Activated T-helper 1 cell treated with anti-CD3 and anti-CD28 coated beads, Interleukin-12 subunit alpha, Interleukin-12 subunit beta, Interleukin-2, Interleukin-4 antibody, amounts not matched to agents 30 ng/mL and 10 ng/mL and 1 ng/mL, durations not matched to agents 14 hours and 24 hours and 36 hours (primary cell): Measurements from ENCODE around the gene C13orf42. TPM values are rescaled to one million over a fixed set of nuclear protein-coding genes. Genes with fewer than 3 reads are reported as not detected.

Experiments used
- DNase-seq: peaks from one replicate; pipeline ENCODE4 v3.0.0; 2021; ENCODE audit warnings: low spot score
- H3K27ac Mint-ChIP-seq: one replicate; pipeline ENCODE4 v1.8.0; 2021; ENCODE audit warnings: mild to moderate bottlenecking, mixed read lengths
- H3K27me3 Mint-ChIP-seq: one replicate; pipeline ENCODE4 v1.8.0; 2022; ENCODE audit warnings: mild to moderate bottlenecking, moderate library complexity, mixed read lengths; ENCODE audit not compliant: insufficient read depth
- H3K36me3 Mint-ChIP-seq: one replicate; pipeline ENCODE4 v1.8.0; 2021; ENCODE audit warnings: low read depth, mixed read lengths
- H3K4me1 Mint-ChIP-seq: one replicate; pipeline ENCODE4 v1.8.0; 2021; ENCODE audit warnings: low read depth, mixed read lengths
- H3K4me3 Mint-ChIP-seq: one replicate; pipeline ENCODE4 v1.8.0; 2021; ENCODE audit warnings: mild to moderate bottlenecking, moderate library complexity, mixed read lengths
- H3K9me3 Mint-ChIP-seq: one replicate; pipeline ENCODE4 v1.8.0; 2021; ENCODE audit warnings: mixed read lengths
- intact Hi-C: fragments of 100-400 bp; cut with micrococcal nuclease; formaldehyde crosslinking; loops from one replicate; pipeline ENCODE4 v1.15.1; 2024
- total RNA-seq: library from RNA; stranded (reverse); gene quantifications from 2 replicates; pipeline ENCODE4 v1.2.3, GENCODE V29; 2022

The C13orf42 gene
- total RNA-seq, 1 donor from 2014 or later, result not detected

DNA sequence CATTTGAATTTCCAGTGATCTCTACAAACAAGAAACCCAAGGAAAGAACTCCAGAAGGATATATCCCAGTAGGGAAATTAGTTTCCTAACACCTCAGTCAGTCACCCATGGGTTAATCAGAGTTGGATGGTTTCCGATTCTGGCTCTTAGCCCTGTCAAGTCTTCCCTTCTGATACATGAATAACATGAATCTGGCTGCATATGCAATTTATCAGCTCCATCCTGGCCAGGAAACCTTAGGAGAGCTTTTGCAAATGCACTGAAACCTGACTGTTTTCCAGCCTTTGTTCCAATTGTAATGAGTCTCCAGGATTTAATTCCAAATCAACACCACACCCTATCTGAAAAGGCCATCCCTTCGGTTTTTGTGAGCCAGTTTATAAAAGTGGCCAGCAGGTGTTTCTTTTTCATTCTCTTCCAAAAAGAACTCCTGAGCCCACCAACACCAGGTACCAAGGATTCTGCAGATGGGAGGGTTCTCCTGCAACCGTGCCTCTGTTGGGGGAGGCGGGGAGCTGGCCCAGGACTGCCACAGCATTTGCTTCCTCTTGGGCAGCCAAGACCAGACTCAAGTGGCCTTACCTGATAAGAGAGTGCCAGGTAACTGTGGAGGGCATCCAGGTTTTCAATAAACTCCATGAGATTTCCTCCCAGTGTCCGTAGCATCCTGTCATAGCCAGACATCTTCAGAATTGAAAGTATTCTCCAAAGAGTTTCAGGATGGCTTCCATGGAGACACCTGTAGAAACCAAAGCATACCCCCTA, 77.5 kb downstream of the C13orf42 start:
- Mint-ChIP-seq H3K27ac (no peak overlapping the region), H3K36me3 (no peaks in the 10 kb centered on the region), H3K9me3 (no peaks in the 10 kb centered on the region), H3K27me3 (peaks cover 10% of the 10 kb centered on the region), H3K4me3 (no peak overlapping the region), H3K4me1 (peaks cover 7% of the 10 kb centered on the region)
- intact Hi-C loops, result no loop called here
- no peak for DNase-seq

DNA sequence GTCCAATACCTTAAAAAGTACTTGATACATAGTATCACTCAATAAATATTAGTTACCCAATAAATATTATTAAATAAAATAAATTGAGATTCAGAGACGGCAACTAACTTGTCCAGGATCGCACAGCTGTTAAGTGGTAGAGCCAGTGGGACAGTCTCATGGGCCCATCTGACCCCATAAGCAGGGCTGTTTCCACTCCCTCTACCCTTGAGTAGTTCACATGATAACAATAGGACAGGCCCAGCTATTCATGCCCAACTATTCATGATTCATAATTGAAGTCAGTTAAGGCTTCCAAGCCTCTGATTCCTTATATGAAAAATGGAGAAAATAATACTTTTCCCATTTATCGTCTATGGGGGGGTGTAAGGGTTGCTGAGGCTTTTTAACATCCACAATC, 78.2 kb downstream of the C13orf42 start:
- intact Hi-C loops, result no loop called here
- no peak for DNase-seq
- Mint-ChIP-seq H3K36me3 (no peaks in the 10 kb centered on the region), H3K27me3 (peaks cover 5% of the 10 kb centered on the region), H3K4me3 (no peak overlapping the region), H3K9me3 (no peaks in the 10 kb centered on the region), H3K4me1 (peaks cover 7% of the 10 kb centered on the region), H3K27ac (no peak overlapping the region)

Other genes with a start within 250 kb of the C13orf42 start
- gene RNASEH2B, start 201.5 kb downstream of the C13orf42 start, total RNA-seq, result 57.0 and 62.7 TPM in 2 replicates
- 0.67 and 0.91 TPM in 2 replicates for gene FAM124A, start 111.1 kb upstream of the C13orf42 start, total RNA-seq
- gene SERPINE3, start 228.4 kb upstream of the C13orf42 start, total RNA-seq, result not detected in 2 replicates